H1 (cell line): Measurements from ENCODE around the gene METTL1. TPM values are rescaled to one million over a fixed set of nuclear protein-coding genes. Genes with fewer than 3 reads are reported as not detected.
"Not testable (repeated sequence)": the region's sequence is repeated elsewhere in the genome, so short reads cannot be mapped to it uniquely, and the experiment has no call there.

Experiments used
- CTCF ChIA-PET: fragments of 300-600 bp; sonication (Branson Sonifier 250); formaldehyde crosslinking; loops from one replicate; lab custom pipeline; 2021; ENCODE audit not compliant: partially characterized antibody; lab: Charles Lee
- POLR2A ChIA-PET: fragments of 300-600 bp; sonication (Branson Sonifier 250); formaldehyde crosslinking; loops from one replicate; lab custom pipeline; 2021; ENCODE audit warnings: inconsistent platforms; ENCODE audit not compliant: partially characterized antibody; lab: Charles Lee
- DNase-seq, 2 experiments: peaks; one replicate each; pipeline versions ENCODE4 v3.0.0 to v3.0.0-alpha.2; 2010 to 2022; ENCODE audit warnings: low spot score in 2 of 2, low read depth in 1 of 2, mixed read lengths in 1 of 2
- FAIRE-seq: peaks from 2 replicates; lab custom pipeline; 2011; peaks lifted over from hg19 to GRCh38; lab: Jason Lieb, UNC
- H2AFZ ChIP-seq: 2 replicates; pipeline ENCODE4 v1.8.1; 2012; ENCODE audit warnings: low read length, inconsistent platforms
- H2AK5ac ChIP-seq: 2 replicates; pipeline ENCODE4 v1.6.1; 2013; ENCODE audit warnings: low read depth, low read length
- H2BK120ac ChIP-seq: replicated peaks from 2 replicates; pipeline ENCODE3; 2013; ENCODE audit warnings: low read depth, low read length, inconsistent platforms
- H2BK12ac ChIP-seq: 2 replicates; pipeline ENCODE4 v1.6.1; 2013; ENCODE audit warnings: low read depth, low read length
- H2BK15ac ChIP-seq: 2 replicates; pipeline ENCODE4 v1.6.1; 2013; ENCODE audit warnings: low read length
- H2BK20ac ChIP-seq: 2 replicates; pipeline ENCODE4 v1.6.1; 2013; ENCODE audit warnings: low read length
- H2BK5ac ChIP-seq: 2 replicates; pipeline ENCODE4 v1.6.1; 2013; ENCODE audit warnings: low read depth, low read length
- H3K14ac ChIP-seq: 2 replicates; pipeline ENCODE4 v1.6.1; 2013; ENCODE audit warnings: inconsistent platforms; ENCODE audit not compliant: insufficient read length
- H3K18ac ChIP-seq: 2 replicates; pipeline ENCODE4 v1.6.1; 2013; ENCODE audit warnings: low read length; ENCODE audit errors: extremely low read depth
- H3K23ac ChIP-seq: 2 replicates; pipeline ENCODE4 v1.6.1; 2013; ENCODE audit warnings: inconsistent platforms; ENCODE audit not compliant: insufficient read length
- H3K23me2 ChIP-seq: 2 replicates; pipeline ENCODE4 v1.6.1; 2013; ENCODE audit warnings: low read depth, low read length
- H3K27ac ChIP-seq: 2 replicates; pipeline ENCODE4 v1.6.1; 2011; ENCODE audit warnings: low read depth, low read length, inconsistent platforms
- H3K27me3 ChIP-seq, 4 experiments: replicated peaks in 1 of 4; 1 replicate in 1 of 4; 2 replicates in 3 of 4; pipeline versions ENCODE4 v1.6.1 to v1.8.1; 2011 to 2013; ENCODE audit warnings: low read length in 3 of 4, mild to moderate bottlenecking in 3 of 4, inconsistent platforms in 2 of 4, mixed read lengths in 2 of 4, moderate library complexity in 1 of 4; ENCODE audit not compliant: control insufficient read depth in 3 of 4, insufficient read depth in 3 of 4; ENCODE audit errors: extremely low read depth in 1 of 4
- H3K36me3 ChIP-seq, 4 experiments: 2 replicates each; pipeline versions ENCODE4 v1.6.1 to v1.8.1; 2011 to 2013; ENCODE audit warnings: mild to moderate bottlenecking in 4 of 4, low read length in 3 of 4, moderate library complexity in 2 of 4, control low read depth in 1 of 4, inconsistent platforms in 1 of 4; ENCODE audit not compliant: insufficient read depth in 4 of 4, control insufficient read depth in 2 of 4
- H3K4ac ChIP-seq: replicated peaks from 2 replicates; pipeline ENCODE3; 2013; ENCODE audit warnings: low read length, low read depth, mixed read lengths, inconsistent platforms; ENCODE audit not compliant: insufficient read length
- H3K4me1 ChIP-seq, 4 experiments: replicated peaks in 1 of 4; 1 replicate in 1 of 4; 2 replicates in 3 of 4; pipeline versions ENCODE4 v1.6.1 to v1.8.1; 2011 to 2013; ENCODE audit warnings: low read length in 3 of 4, inconsistent platforms in 2 of 4, mixed read lengths in 1 of 4; ENCODE audit not compliant: insufficient read depth in 4 of 4, control insufficient read depth in 3 of 4
- H3K4me2 ChIP-seq, 2 experiments: 2 replicates each; pipeline versions ENCODE4 v1.6.1 to v1.8.1; 2011 to 2013; ENCODE audit warnings: low read depth in 2 of 2, low read length in 2 of 2, control low read depth in 1 of 2, inconsistent platforms in 1 of 2, mild to moderate bottlenecking in 1 of 2; ENCODE audit not compliant: insufficient read depth in 1 of 2
- H3K4me3 ChIP-seq, 4 experiments: fragments of 200-600, 300-600 bp in 1 of 4; sonication (generic), shearing (Covaris generic), sonication (Bioruptor Twin) in 1 of 4; 2 replicates each; pipeline versions ENCODE4 v1.5.1 to v1.8.1; 2011 to 2016; ENCODE audit warnings: low read length in 4 of 4, low read depth in 3 of 4, control low read depth in 2 of 4, inconsistent platforms in 2 of 4, mild to moderate bottlenecking in 2 of 4, mixed read lengths in 1 of 4, moderate library complexity in 1 of 4; ENCODE audit not compliant: insufficient read depth in 2 of 4; ENCODE audit errors: extremely low read depth in 1 of 4
- H3K56ac ChIP-seq: replicated peaks from 2 replicates; pipeline ENCODE3; 2013; ENCODE audit warnings: low read depth, mild to moderate bottlenecking, mixed read lengths, low read length, inconsistent platforms; ENCODE audit not compliant: insufficient read length
- H3K79me1 ChIP-seq: 2 replicates; pipeline ENCODE4 v1.6.1; 2013; ENCODE audit warnings: low read depth, low read length, control low read depth
- H3K79me2 ChIP-seq, 2 experiments: 2 replicates each; pipeline versions ENCODE4 v1.6.1 to v1.8.1; 2012 to 2013; ENCODE audit warnings: low read length in 2 of 2, mild to moderate bottlenecking in 2 of 2, inconsistent platforms in 1 of 2; ENCODE audit not compliant: insufficient read depth in 2 of 2, control insufficient read depth in 1 of 2
- H3K9ac ChIP-seq, 4 experiments: replicated peaks in 1 of 4; 1 replicate in 1 of 4; 2 replicates in 3 of 4; pipeline versions ENCODE4 v1.6.1 to v1.8.1; 2011 to 2013; ENCODE audit warnings: low read depth in 3 of 4, low read length in 3 of 4, control low read depth in 2 of 4, mild to moderate bottlenecking in 2 of 4, moderate library complexity in 2 of 4, inconsistent platforms in 1 of 4; ENCODE audit errors: extremely low read depth in 1 of 4
- H3K9me3 ChIP-seq, 2 experiments: 2 replicates each; pipeline versions ENCODE4 v1.6.1 to v1.8.1; 2012 to 2013; ENCODE audit warnings: mild to moderate bottlenecking in 2 of 2, moderate library complexity in 2 of 2, control low read depth in 1 of 2, inconsistent platforms in 1 of 2, low read depth in 1 of 2, low read length in 1 of 2, mixed read lengths in 1 of 2; ENCODE audit not compliant: insufficient read depth in 2 of 2
- H4K20me1 ChIP-seq, 2 experiments: replicated peaks in 1 of 2; 2 replicates each; pipeline versions ENCODE3 to v1.8.1; 2011 to 2013; ENCODE audit warnings: inconsistent platforms in 2 of 2, low read length in 2 of 2, mild to moderate bottlenecking in 1 of 2; ENCODE audit not compliant: insufficient read depth in 2 of 2, control insufficient read depth in 1 of 2
- H4K5ac ChIP-seq: 2 replicates; pipeline ENCODE4 v1.6.1; 2013; ENCODE audit warnings: low read length, low read depth, mixed read lengths, inconsistent platforms; ENCODE audit not compliant: insufficient read length
- H4K8ac ChIP-seq: 2 replicates; pipeline ENCODE4 v1.8.0; 2013; ENCODE audit warnings: mild to moderate bottlenecking, moderate library complexity, low read length, inconsistent platforms; ENCODE audit not compliant: insufficient read depth; ENCODE audit errors: extremely low read depth
- H4K91ac ChIP-seq: replicated peaks from 2 replicates; pipeline ENCODE3; 2013; ENCODE audit warnings: low read length, mixed read lengths, inconsistent platforms; ENCODE audit not compliant: insufficient read length
- WGBS, 2 experiments: shearing (Covaris generic) in 1 of 2; methylation state at CpG; one replicate each; pipeline versions ENCODE4 v1.1.6 to v1.1.7; 2013 to 2015; ENCODE audit warnings: low lambda C conversion rate in 2 of 2, mixed read lengths in 2 of 2, inconsistent platforms in 1 of 2, low coverage in 1 of 2, missing lambda C conversion rate in 1 of 2; ENCODE audit not compliant: insufficient replicate concordance in 2 of 2, insufficient coverage in 1 of 2, insufficient read length in 1 of 2; ENCODE audit errors: extremely low coverage in 1 of 2, missing lambda C conversion rate in 1 of 2; 5-methylcytosine and 5-hydroxymethylcytosine counted together
- polyA plus RNA-seq, 7 experiments: library from polyadenylated mRNA; depleted of rRNA in 3 of 7; stranded (reverse) in 5 of 7; unstranded in 2 of 7; fragments of >200 nt in 5 of 7; fragments of 200-250 nt in 2 of 7; gene quantifications; 1 replicate in 5 of 7; 2 replicates in 1 of 7; 4 replicates in 1 of 7; pipeline versions ENCODE4 v1.2.1 to v1.2.3, GENCODE V29; 2011 to 2013; ENCODE audit warnings: missing spikeins in 2 of 7, mixed read lengths in 2 of 7
- total RNA-seq: library from RNA; stranded (reverse); fragmentation: NEBNext Ultra II Directional; extraction: Animal tissue kit (Norgen Biotek cat#: 25700); gene quantifications from 2 replicates; pipeline ENCODE4 v1.2.1, GENCODE V29; 2021

The METTL1 gene
- total and polyA plus RNA-seq, 2 of the 8 experiments (the other 6 are each of a cell fraction or from before 2014, with no cell fraction given): 40.5 to 46.0 TPM

- H3K79me1 ChIP-seq, H3K4ac ChIP-seq, H2AK5ac ChIP-seq, H3K56ac ChIP-seq, H3K79me2 ChIP-seq, FAIRE-seq, H3K4me3 ChIP-seq, H3K4me2 ChIP-seq, H4K5ac ChIP-seq, H3K27ac ChIP-seq, H2BK5ac ChIP-seq, H4K91ac ChIP-seq, H4K8ac ChIP-seq, H3K23ac ChIP-seq, H2AFZ ChIP-seq, H2BK12ac ChIP-seq, H3K9ac ChIP-seq, H2BK120ac ChIP-seq, H4K20me1 ChIP-seq, H3K14ac ChIP-seq, H2BK20ac ChIP-seq, H3K9me3 ChIP-seq, H2BK15ac ChIP-seq, H3K18ac ChIP-seq: not testable (repeated sequence)
- ChIA-PET CTCF (interaction anchor here (0.8 to 11.7 kb wide), 5 partner anchors 16 to 146 kb away, joined by 3 to 149 read pairs (median 4); partner anchors contain the start of genes AGAP2 and OS9), POLR2A (interaction anchor here (0.6 to 7.4 kb wide), 4 partner anchors 9 to 131 kb away, joined by 3 to 59 read pairs (median 5); partner anchors contain the start of genes AGAP2 and PIP4K2C)
- DNase-seq: peak in 1 of 2 experiments; percentile 23
- Histone ChIP-seq H3K4me1 (peaks cover 0 to 12% (median 6%) of the 10 kb centered on the region in 4 experiments; a peak in 5 of 7 replicates), H3K36me3 (peaks cover 0 to 16% (median 3%) of the 10 kb centered on the region in 4 experiments; a peak in 4 of 8 replicates), H3K23me2 (peaks cover 10% of the 10 kb centered on the region; the same call in 1 of the 2 replicates), H3K27me3 (peaks cover 8 to 30% (median 22%) of the 10 kb centered on the region in 4 experiments)
- WGBS, 2 experiments: 89% methylated on average over 16 of the region's 16 CpGs; no CpG with 5 or more reads in 1 of the 2 experiments
Measured at GRCh38 chr12:57721846-57722608, 49.9 kb downstream of the METTL1 start.
